CD4-positive, alpha-beta T cell treated with Interleukin-17A for 1 hour (primary cell): Measurements from ENCODE around the gene RNASEH2A.

Experiments used
- DNase-seq: peaks from one replicate; pipeline ENCODE4 v3.0.0-alpha.2; 2020

Gene RNASEH2A

DNA sequence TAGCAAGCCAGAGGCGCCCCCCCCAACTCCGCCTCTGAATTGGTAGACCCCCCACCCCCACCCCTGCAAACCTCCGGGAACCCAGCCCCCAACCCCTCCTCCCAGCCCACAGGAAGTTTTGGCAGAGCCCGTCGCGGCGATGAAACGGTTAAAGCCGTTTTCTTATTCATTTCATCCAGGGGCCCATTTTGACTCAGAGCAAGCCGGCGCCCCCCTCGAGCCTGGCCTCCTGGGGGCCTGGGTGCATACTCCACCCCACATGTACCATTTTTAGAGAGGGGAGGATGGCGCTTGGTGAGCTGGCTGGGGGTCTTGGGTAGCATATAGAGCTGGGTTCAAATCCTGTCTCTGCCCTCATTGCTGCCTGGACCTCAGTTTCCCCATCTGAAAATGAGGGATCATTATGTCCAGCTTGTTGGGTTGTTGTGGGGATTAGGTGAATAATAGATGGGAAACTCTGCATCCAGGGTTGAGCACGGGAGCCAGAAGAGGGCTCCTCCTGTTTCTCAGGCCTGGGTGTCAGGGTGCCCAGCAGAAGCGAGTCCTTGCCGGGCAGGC, 23.0 kb upstream of the RNASEH2A start:
- no peak for DNase-seq

DNA sequence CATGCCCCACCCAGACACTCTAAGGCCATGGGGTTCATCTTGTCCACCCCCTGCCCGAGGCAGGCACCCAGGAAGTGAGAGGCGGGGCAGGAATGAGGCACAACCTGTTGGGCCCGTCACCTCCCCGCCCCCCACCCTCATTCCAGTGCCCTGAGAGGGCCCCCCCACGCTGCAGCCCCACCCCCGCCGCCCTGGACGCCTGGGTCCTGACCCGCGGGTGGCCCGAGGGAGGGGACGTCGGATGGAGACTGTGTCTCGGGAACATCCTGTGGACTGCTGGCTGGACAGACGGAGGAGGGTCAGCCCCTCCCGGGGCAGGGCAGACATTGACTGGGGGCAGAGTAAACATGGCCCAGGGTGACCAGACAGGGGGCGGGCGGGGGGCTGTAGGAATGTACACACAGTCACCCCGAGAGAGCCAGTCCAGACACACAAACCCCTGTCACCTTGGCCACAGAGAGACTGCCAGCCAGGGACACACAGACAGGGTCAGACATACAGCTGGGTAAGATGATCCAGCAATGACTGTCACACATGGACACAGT, 22.5 kb upstream of the RNASEH2A start:
- peak; percentile 51 for DNase-seq

DNA sequence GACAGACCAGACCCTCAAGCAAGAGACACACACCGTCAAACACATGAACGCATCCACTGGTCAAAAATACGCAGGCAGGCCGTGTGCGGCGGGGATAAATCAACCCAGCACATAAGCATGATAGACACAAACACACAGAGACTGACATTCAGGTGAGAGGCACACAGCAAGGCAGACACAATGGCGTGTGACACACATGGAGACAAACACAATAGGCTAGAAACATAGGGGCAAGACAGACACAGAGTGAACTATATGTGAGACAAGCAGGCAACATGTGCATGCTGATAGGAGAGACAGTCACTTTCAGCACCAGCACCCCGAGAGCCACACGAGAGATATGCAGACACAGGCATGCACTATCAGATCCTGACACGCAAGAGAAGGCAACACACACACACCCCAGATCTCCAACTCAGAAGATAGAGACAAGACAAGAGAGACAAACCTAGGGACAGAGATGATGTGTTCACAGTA, 22.0 kb upstream of the RNASEH2A start:
- DNase-seq = peak; percentile 50

DNA sequence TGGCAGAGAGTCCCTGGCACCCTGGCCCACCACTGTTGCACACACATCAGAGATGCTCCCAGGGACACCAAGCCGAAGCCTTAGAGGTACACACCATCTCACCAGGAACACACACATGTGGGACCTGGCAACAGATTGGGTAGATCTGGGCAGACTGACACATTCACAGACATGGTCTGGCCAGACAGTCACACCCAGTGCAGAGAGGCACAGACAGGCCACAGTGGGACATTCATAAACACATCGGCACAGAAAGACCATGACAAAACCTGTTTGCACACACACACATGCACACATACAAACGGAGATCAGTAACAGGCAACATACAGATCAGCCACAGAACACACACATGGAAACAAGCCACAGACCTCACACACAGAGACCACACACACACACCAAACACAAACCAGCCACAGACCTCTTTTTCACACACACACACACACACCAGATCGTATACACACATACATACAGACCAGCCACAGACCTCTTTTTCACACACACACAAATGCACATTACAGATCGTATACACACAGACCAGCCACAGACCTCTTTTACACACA, 21.4 kb upstream of the RNASEH2A start:
- peak; percentile 85 for DNase-seq

DNA sequence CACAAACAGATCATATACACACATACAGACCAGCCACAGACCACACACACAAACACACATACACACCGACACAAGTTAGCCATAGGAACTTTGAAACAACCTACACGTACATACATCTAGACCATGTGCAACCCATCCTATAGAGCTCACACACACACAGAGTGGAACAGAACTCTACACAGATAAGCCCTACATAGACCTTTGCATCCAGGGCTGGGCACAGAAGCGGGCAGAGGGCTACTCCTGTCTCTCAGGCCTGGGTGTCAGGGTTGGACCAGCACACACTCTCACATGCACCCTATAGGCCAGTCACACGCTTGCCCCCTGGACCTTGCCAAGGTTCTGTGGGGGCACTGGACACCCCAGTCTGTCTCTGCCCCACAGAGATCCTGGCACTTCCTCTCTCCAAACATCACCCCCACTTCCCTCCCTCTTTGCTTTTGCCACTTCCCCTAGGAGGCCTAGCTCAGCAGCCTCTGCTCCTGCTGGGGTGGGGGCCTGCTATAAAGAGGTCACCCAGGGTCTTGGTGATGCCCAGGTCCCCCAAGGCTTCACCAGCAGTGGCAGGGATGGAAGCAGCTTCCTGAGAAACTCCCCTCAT, 20.9 kb upstream of the RNASEH2A start:
- DNase-seq = no peak

DNA sequence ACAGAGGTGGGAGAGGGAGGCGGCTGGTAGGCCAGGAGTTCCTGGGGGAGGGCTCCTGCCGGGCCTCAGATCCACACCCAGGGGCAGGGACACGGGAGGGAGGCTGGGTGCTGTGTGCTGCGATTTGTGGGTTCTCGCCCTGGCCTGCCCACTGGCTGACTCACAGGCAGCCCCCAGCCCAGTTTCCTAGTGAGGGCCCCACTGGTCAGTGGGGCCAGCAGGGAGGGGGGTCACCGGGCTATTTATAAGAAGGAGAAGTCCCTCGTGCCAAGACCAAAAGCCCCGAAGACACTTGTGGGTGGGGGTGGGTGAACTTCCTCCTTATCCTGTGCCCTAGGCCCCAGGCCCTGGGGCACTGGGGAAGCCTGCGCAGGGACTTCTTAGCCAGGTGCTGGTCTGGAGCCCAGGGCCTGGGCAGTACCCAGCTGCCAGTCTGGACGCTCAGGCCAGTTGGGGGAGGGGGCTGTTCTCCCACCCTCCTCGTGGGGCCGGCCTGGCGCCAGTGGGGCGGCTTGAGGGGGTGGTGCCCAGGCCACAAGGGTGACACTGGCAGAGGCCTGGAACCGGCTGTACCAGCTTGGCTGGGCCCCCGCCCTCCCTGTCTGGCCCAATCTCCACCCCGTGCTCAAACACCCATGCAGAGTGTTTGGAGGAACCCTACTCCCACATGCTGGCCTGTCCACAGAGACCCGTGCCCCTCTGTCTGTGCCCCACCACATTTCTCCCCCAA, 20.1 kb upstream of the RNASEH2A start:
- DNase-seq = peak; percentile 52

DNA sequence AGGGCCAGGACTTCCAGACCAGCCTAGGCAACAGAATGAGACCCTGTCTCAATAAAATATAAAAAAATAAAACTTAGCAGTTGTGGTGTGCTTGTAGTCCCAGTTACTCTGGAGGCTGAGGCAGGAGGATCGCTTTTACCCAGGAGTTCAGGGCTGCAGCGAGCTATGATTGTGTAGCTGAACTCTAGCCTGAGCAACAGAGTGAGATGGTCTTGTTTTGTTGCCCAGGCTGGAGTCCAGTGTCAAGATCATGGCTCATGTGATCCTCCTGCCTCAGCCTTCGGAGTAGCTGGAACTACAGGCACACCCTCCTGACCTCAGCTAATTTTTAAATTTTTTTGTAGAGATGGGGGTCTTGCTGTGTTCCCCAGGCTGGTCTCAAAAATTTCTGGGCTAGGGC, 19.4 kb upstream of the RNASEH2A start:
- DNase-seq = no peak

DNA sequence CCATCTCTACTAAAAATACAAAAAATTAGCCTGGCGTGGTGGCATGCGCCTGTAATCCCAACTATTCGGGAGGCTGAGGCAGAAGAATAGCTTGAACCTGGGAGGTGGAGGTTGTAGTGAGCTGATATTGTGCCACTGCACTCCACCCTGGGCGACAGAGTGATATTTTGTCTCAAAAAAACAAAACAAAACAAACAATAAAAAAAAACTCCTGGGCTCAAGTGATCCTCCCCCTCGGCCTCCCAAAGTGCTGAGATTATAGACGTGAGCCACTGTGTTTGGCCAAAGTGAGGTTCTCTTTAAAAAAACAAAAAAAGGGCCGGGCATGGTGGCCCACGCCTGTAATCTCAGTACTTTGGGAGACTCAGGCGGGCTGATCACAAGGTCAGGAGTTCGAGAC, 18.9 kb upstream of the RNASEH2A start:
- DNase-seq = no peak

DNA sequence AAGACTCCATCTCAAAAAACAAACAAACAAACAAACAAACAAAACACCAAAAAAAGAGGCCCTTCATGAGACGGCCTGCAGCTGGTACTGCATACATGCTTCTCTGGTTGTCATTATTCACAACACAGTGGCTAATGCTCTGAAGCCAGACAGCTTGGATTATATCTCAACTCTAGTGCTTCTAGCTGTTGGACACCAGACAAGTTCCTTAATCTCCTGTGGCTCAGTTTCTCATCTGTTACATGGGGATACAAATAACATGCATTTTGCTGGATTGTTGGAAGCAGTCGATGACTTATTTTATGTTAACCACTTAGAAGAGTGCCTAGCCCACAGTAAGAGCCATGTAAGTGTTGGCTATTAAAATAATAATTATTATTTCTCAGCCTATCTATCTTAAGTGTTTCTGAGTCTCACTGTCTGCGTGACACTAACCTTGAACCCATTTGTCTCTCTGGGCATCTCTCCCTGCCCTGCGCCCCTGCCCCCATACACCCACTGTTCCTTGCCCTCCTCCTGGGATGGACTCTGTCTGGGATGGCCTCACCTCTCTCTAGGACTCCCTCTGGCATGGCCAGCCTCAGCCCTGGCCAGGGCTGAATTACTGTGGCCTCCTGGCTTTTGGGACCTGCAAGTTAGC, 18.2 kb upstream of the RNASEH2A start:
- DNase-seq = no peak

DNA sequence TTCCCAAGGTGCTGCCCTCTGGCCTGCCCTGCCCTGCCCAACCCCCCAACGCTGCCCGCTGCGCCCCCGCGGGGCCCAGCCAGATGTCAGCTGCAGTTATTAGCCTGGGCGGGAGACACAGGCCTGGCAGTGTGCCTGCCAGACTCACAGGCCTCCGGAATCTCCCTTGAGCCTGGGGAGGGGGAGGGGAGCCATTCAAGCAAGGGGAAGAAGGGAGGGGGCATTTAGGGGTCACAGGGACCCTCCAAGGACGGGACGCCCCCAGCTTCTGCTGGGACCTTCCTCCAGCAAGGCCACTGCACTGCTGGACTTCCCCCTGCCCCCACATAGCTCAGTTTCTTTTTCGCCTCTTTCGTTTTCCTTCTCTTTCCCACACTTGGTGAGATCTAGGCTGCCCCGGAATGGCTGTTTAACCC, 17.7 kb upstream of the RNASEH2A start:
- peak; percentile 84 for DNase-seq

DNA sequence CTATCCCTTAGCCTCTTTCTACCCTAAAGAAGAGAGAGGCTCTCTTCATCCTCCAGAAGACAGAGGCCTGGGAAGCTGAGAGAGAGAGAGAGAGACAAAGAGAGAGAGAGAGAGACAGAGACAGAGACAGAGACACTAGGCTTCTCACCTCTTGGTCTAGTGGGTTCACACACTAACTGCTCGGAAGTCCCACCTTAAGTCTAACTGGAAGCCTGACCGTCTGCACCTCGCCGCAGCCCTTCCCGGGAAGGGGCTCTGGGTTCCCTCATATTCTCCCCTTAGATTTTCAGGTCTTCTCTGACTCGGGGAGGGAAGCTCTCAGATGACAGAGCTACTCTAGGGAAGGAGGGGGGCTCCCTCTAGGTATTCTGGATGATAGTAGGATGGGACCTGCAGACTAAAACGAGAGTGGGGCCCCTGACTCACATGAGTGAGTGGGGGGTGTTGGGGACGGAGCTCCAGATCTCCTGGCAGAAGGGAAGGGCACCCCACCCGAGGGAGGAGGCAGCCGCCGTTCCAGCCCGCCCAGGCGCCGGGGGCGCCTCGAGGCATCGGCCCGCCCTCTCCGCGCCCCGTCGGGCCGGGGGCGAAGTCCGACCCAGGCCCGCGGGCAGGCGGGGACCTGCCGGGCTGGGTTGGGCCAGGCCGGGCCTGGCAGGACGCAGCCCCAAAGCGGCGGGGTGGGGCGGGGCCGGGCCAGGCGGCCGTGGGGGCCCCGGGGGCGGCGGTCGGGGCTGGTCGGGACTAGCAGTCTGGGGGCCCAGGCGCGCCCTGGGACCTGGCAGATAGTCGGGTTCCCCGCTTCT, 17.1 kb upstream of the RNASEH2A start:
- DNase-seq = no peak

DNA sequence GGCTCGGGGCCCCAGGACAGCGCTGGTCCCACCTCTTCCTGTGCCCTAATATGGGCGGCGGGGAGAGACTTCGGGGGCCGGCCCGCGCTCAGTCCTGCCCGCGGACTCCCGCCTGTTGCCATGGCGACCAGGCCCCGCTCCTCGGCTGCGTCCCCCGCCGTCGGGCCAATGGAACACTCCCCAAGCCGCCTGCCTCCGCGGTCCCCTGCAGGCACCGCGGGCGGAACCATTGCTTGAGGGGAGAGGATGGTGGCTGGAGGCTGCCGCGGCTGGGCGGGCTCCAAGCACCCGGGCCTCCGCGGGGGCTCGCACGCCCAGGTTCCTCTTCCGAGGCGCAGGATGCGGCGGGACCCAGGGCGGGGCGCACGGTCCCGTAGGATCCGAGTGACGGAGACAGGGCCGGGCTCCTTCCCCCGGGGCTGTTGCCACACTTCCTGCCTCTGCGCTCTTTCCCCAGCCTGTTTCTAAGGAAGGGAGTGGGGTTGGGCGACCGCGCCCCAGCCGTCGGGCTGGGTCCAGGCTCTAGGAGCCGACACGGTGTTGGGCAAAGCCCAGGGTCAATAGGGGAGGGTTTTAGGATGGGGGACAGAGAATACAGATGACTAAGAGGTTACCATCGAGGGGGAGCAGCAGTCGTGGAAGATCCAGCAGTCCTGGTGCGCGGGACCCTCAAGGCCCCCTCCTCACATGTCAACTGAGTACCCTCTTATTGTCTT, 16.3 kb upstream of the RNASEH2A start:
- peak; percentile 97 for DNase-seq

DNA sequence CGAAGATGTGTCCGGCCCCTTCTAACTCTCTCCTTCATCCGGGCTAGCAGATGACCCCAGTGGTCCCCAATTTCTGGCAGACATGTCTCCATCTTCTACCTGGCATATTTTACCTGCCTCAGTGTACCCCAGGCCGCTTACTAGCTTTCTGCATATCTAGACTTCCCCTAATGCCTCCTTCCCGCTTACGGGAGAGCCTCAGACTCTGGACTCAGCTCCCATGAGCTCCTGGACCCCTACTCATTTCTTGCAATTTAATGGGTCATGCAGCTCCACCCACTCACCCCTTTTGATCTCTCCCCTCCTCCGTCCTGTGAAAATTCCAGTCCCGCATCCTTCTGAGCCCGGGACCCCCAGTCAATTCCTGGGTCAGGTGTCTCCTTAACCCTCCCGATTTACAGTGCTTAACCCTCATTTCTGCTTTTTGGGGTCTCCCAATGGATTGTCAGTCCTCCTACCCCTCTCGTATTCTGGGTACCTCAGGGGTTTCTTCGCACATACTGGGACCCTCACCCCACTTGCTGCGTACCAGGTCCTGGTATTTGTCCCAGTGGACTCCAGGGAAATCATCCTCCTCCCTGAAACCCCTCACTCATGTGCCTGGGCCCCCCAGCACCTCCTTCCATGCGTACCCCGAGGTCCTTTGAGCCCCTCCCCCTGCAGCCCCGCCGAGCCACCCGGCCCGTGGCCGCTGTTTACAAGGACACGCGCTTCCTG, 15.6 kb upstream of the RNASEH2A start:
- no peak for DNase-seq

DNA sequence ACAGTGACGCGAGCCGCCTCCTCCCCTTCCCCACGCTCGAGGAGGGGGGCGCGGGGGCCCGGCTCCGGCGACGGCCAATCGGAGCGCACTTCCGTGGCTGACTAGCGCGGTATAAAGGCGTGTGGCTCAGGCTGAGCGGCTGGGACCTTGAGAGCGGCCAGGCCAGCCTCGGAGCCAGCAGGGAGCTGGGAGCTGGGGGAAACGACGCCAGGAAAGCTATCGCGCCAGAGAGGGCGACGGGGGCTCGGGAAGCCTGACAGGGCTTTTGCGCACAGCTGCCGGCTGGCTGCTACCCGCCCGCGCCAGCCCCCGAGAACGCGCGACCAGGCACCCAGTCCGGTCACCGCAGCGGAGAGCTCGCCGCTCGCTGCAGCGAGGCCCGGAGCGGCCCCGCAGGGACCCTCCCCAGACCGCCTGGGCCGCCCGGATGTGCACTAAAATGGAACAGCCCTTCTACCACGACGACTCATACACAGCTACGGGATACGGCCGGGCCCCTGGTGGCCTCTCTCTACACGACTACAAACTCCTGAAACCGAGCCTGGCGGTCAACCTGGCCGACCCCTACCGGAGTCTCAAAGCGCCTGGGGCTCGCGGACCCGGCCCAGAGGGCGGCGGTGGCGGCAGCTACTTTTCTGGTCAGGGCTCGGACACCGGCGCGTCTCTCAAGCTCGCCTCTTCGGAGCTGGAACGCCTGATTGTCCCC, 14.9 kb upstream of the RNASEH2A start, which contains the start of gene JUNB:
Gene JUNB (plus strand): TSS at position 142 of the 706 bp plus-strand sequence. CDS start 286 bp downstream, at position 428.
- peak; percentile 99 for DNase-seq

DNA sequence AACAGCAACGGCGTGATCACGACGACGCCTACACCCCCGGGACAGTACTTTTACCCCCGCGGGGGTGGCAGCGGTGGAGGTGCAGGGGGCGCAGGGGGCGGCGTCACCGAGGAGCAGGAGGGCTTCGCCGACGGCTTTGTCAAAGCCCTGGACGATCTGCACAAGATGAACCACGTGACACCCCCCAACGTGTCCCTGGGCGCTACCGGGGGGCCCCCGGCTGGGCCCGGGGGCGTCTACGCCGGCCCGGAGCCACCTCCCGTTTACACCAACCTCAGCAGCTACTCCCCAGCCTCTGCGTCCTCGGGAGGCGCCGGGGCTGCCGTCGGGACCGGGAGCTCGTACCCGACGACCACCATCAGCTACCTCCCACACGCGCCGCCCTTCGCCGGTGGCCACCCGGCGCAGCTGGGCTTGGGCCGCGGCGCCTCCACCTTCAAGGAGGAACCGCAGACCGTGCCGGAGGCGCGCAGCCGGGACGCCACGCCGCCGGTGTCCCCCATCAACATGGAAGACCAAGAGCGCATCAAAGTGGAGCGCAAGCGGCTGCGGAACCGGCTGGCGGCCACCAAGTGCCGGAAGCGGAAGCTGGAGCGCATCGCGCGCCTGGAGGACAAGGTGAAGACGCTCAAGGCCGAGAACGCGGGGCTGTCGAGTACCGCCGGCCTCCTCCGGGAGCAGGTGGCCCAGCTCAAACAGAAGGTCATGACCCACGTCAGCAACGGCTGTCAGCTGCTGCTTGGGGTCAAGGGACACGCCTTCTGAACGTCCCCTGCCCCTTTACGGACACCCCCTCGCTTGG, 14.1 kb upstream of the RNASEH2A start:
- DNase-seq = peak; percentile 74

DNA sequence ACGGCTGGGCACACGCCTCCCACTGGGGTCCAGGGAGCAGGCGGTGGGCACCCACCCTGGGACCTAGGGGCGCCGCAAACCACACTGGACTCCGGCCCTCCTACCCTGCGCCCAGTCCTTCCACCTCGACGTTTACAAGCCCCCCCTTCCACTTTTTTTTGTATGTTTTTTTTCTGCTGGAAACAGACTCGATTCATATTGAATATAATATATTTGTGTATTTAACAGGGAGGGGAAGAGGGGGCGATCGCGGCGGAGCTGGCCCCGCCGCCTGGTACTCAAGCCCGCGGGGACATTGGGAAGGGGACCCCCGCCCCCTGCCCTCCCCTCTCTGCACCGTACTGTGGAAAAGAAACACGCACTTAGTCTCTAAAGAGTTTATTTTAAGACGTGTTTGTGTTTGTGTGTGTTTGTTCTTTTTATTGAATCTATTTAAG, 13.5 kb upstream of the RNASEH2A start:
- DNase-seq = no peak

DNA sequence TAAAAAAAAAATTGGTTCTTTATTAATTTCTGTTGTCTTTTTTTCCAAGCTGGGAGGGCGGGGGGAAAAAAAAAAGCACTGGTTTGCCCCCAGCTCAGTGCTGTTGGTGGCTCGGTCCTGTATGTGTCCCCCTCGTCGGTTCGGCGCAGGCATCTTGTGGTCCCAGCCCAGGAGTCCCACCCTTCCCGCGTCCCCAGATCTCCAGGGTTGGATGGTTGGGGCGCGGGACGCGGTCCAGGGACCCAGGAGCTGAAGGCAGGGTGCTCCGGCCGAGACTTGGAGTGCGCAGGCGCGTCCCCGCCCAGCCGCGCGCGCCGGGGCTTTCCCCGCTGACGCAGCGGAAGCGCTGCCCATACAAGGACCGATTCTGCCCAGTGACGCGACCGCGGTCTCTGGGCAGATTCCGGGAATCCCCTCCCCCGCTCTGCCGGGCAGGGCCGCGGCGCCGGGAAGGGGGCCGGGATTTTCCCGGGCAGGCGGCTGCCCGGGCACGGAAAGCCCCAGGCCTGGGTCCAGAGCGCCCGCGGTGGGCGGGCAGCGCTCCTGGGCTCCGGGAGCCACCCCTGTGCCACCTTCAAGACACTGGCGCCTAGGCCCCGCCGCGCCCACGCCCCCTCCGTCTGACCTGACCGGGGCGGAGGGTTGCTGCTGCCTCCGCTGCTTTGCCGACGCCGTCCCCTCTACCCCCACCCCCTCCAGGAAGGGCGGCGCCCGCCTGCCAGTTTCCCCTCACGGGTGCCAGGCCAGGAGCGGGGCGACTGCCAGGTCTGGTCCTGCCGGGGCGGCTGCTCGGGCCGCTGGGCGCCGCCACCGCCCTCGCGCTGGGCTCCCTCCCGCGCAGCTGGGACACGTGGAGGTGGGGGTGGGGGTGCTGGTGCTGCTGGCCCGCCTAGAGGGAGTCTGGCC, 12.8 kb upstream of the RNASEH2A start:
- peak; percentile 96 for DNase-seq
